ENCODE data around the gene KISS1R. TPM values are rescaled to one million over a fixed set of nuclear protein-coding genes. Genes with fewer than 3 reads are reported as not detected.

The KISS1R gene
- total RNA-seq, 4 donors from 2014 or later = not detected

GRCh38 chr19:939922-940321, 22.8 kb downstream of the KISS1R start:
- no peaks in the 10 kb centered on the region for H3K9me3 ChIP-seq
- WGBS = 93% methylated on average over 3 of the region's 7 CpGs
- peaks cover 14 to 36% (median 32%) of the 10 kb centered on the region in 4 donors for H3K4me1 ChIP-seq
- intact Hi-C loops (cut with DNase I) = loop anchor here (5.0 kb wide), 1 partner anchor 37 kb away; no protein-coding TSS in a partner anchor
- DNase-seq (ENCODE audit: extremely low spot score) = no peak
- peak overlapping the region; percentile 72 to 84 (median 79) for H3K27ac ChIP-seq (replicated peaks in 1 of 4)
- no peak for TF ChIP-seq CTCF (IDR thresholded peaks at IDR 0.05)
- TF ChIP-seq POLR2AphosphoS5 (IDR thresholded peaks at IDR 0.05) = no peak
- no peak for TF ChIP-seq EP300 (IDR thresholded peaks at IDR 0.05)
- TF ChIP-seq POLR2A (IDR thresholded peaks at IDR 0.05; ENCODE audit: low read depth) = no peak
- no peaks in the 10 kb centered on the region for H3K27me3 ChIP-seq
- H3K4me3 ChIP-seq = no peak overlapping the region
- H3K36me3 ChIP-seq = peaks cover 0 to 9% (median 7%) of the 10 kb centered on the region in 4 donors

- H3K9me3 ChIP-seq = no peaks in the 10 kb centered on the region
- H3K4me1 ChIP-seq = peaks cover 11 to 29% (median 24%) of the 10 kb centered on the region in 4 donors
- H3K27ac ChIP-seq (replicated peaks in 1 of 4) = peak overlapping the region; percentile 72 to 84 (median 79)
- intact Hi-C loops (cut with DNase I) = loop anchor here (5.0 kb wide), 1 partner anchor 37 kb away; no protein-coding TSS in a partner anchor
- no peaks in the 10 kb centered on the region for H3K27me3 ChIP-seq
- H3K36me3 ChIP-seq = peaks cover 0 to 9% (median 7%) of the 10 kb centered on the region in 4 donors
- TF ChIP-seq CTCF (IDR thresholded peaks at IDR 0.05) = peak in 1 of 3 experiments; percentile 14
- no peak for TF ChIP-seq POLR2AphosphoS5 (IDR thresholded peaks at IDR 0.05)
- TF ChIP-seq EP300 (IDR thresholded peaks at IDR 0.05) = no peak
- TF ChIP-seq POLR2A (IDR thresholded peaks at IDR 0.05; ENCODE audit: low read depth) = no peak
- 40% methylated on average over 1 of the region's 64 CpGs for WGBS
- DNase-seq (ENCODE audit: extremely low spot score) = no peak
- peak overlapping the region; percentile 42 to 57 (median 44) for H3K4me3 ChIP-seq
Measured at GRCh38 chr19:940591-941291, 23.6 kb downstream of the KISS1R start.

- Histone ChIP-seq H3K27me3 (no peaks in the 10 kb centered on the region), H3K4me1 (peaks cover 11 to 29% (median 23%) of the 10 kb centered on the region in 4 donors), H3K36me3 (peaks cover 0 to 9% (median 7%) of the 10 kb centered on the region in 4 donors), H3K27ac (replicated peaks in 1 of 4) (peak overlapping the region; percentile 72 to 84 (median 79)), H3K4me3 (peak overlapping the region; percentile 42 to 57 (median 44)), H3K9me3 (no peaks in the 10 kb centered on the region)
- WGBS = 62% methylated on average over 16 of the region's 45 CpGs
- no peak for TF ChIP-seq EP300 (IDR thresholded peaks at IDR 0.05)
- no peak for TF ChIP-seq CTCF (IDR thresholded peaks at IDR 0.05)
- TF ChIP-seq POLR2A (IDR thresholded peaks at IDR 0.05; ENCODE audit: low read depth) = no peak
- TF ChIP-seq POLR2AphosphoS5 (IDR thresholded peaks at IDR 0.05) = no peak
- intact Hi-C loops (cut with DNase I) = loop anchor here (5.0 kb wide), 1 partner anchor 36 kb away; no protein-coding TSS in a partner anchor
- no peak for DNase-seq (ENCODE audit: extremely low spot score)
Measured at GRCh38 chr19:941292-942132, 24.4 kb downstream of the KISS1R start.

- Histone ChIP-seq H3K4me3 (no peak overlapping the region), H3K4me1 (peaks cover 11 to 29% (median 23%) of the 10 kb centered on the region in 4 donors), H3K9me3 (no peaks in the 10 kb centered on the region), H3K27me3 (no peaks in the 10 kb centered on the region), H3K27ac (replicated peaks in 1 of 4) (no peak overlapping the region), H3K36me3 (peaks cover 0 to 9% (median 7%) of the 10 kb centered on the region in 4 donors)
- no peak for DNase-seq (ENCODE audit: extremely low spot score)
- 92% methylated on average over 17 of the region's 32 CpGs for WGBS
- intact Hi-C loops (cut with DNase I) = loop anchor here (5.0 kb wide), 1 partner anchor 35 kb away; no protein-coding TSS in a partner anchor
- TF ChIP-seq CTCF (IDR thresholded peaks at IDR 0.05) = no peak
- no peak for TF ChIP-seq EP300 (IDR thresholded peaks at IDR 0.05)
- TF ChIP-seq POLR2AphosphoS5 (IDR thresholded peaks at IDR 0.05) = no peak
- TF ChIP-seq POLR2A (IDR thresholded peaks at IDR 0.05; ENCODE audit: low read depth) = no peak
Measured at GRCh38 chr19:942133-942645, 25.1 kb downstream of the KISS1R start.

All from esophagus muscularis mucosa (tissue), 4 donors.